HG03097 (cell line): ENCODE data around the gene HUS1.
"Not testable (repeated sequence)": the region's sequence is repeated elsewhere in the genome, so short reads cannot be mapped to it uniquely, and the experiment has no call there.

ENCODE experiments used
- ATAC-seq: cut with Tn5 transposase; IDR thresholded peaks from one replicate; pipeline ENCODE4 v1.9.1; 2021; ENCODE audit not compliant: unreplicated experiment, low FRiP score

Gene HUS1

GRCh38 chr7:47931005-47932004, 48.1 kb downstream of the HUS1 start:
- ATAC-seq: no peak

DNA sequence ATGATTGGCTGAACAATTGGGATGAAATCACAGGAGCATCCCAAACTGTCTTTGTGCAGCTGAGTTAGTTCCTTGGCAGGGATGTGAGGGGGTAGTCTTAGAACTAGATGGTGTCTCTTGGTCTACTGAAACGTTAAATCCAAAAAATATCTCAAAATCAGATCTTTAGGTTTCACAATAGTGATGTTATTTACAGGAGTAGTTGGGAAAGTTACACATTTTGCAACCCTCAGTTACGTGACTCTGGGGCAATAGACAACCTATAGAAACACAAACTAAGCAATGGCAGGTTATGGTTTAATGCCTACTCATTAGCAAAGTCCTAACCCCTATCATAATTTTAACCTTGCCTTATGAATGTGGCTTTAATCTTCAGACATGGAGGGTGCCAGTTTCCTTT, 55.1 kb downstream of the HUS1 start:
- ATAC-seq: no peak

DNA sequence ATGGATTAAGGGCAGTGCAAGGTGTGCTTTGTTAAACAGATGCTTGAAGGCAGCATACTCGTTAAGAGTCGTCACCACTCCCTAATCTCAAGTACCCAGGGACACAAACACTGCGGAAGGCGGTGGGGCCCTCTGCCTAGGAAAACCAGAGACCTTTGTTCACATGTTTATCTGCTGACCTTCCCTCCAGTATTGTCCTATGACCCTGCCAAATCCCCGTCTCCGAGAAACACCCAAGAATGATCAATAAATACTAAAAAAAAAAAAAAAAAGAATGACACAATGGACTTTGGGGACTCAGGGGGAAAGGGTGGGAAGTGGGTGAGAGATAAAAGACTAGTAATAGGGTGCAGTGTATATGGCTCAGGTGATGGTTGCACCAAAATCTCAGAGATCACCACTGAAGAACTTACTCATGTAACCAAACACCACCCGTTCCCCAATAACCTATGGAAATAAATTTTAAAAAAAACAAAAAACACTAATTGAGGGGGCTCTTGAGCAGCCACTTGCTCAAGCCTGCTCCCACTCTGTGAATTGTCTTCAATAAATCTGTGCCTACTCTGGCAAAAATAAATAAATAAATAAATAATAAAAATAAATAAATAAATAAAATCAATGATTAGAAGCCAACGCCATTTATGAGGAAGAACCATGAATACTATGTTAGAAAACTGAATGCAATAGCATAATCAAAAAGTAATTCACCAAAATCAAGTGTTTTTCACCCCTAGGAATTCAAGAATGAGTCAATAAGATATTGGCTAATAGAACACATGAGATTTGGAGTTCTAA, 56.1 kb downstream of the HUS1 start:
- not testable (repeated sequence) for ATAC-seq

GRCh38 chr7:47916514-47916913, 62.9 kb downstream of the HUS1 start:
- ATAC-seq: not testable (repeated sequence)

GRCh38 chr7:47915616-47915976, 63.8 kb downstream of the HUS1 start:
- ATAC-seq: no peak

GRCh38 chr7:47914717-47915615, 64.4 kb downstream of the HUS1 start:
- ATAC-seq: no peak
